HCT116 (cell line): Measurements from ENCODE around the gene ZNF304. TPM values are rescaled to one million over a fixed set of nuclear protein-coding genes. Genes with fewer than 3 reads are reported as not detected.

Source experiments
- ATAC-seq: fragments of 200-7000 bp; cut with Tn5 transposase; 2 replicates; pipeline ENCODE4 v1.9.1; 2020; ENCODE audit warnings: mild to moderate bottlenecking, moderate library complexity
- BruUV-seq: library from RNA; stranded (reverse); fragments of 400-500 nt; replicated peaks from 2 replicates; lab custom pipeline; 2021; lab: Mats Ljungman, UMichigan
- CTCF ChIA-PET: fragments of 300-600 bp; sonication (Branson Sonifier 250); formaldehyde crosslinking; loops from one replicate; lab custom pipeline; 2021; ENCODE audit warnings: antibody characterized with exemption; lab: Charles Lee
- POLR2A ChIA-PET: fragments of 300-600, 350-600 bp; sonication (Branson Sonifier 250); formaldehyde crosslinking; loops from one replicate; lab custom pipeline; 2021; ENCODE audit warnings: antibody characterized with exemption; lab: Charles Lee
- RAD21 ChIA-PET, 2 experiments: fragments of 300-600 bp; sonication (Branson Sonifier 250); formaldehyde crosslinking; loops; one replicate each; lab custom pipeline; 2023; ENCODE audit warnings: low total read pairs in 2 of 2; ENCODE audit not compliant: uncharacterized antibody in 2 of 2, unreplicated experiment in 2 of 2, low non-redundant PET in 1 of 2; lab: Charles Lee
- DNase-seq: peaks from one replicate; pipeline ENCODE4 v3.0.0-alpha.2; 2010; ENCODE audit warnings: low read depth, low spot score
- H2AFZ ChIP-seq: fragments of 200-600 bp; shearing (Covaris generic), sonication (generic); 2 replicates; pipeline ENCODE4 v1.6.1; 2017; ENCODE audit warnings: low read depth, mixed run types, mixed read lengths, antibody characterized with exemption, low read length; ENCODE audit not compliant: poor library complexity, severe bottlenecking
- H3K27ac ChIP-seq: 2 replicates; pipeline ENCODE4 v1.5.1; 2012; ENCODE audit warnings: low read depth, low read length
- H3K27me3 ChIP-seq: fragments of 200-600 bp; sonication (generic); 2 replicates; pipeline ENCODE4 v1.6.1; 2016; ENCODE audit warnings: mixed run types, low read length, mixed read lengths; ENCODE audit not compliant: insufficient read depth
- H3K36me3 ChIP-seq, 2 experiments: fragments of 200-500 bp in 1 of 2; fragments of 200-600 bp in 1 of 2; sonication (Bioruptor generic) in 1 of 2; sonication (generic) in 1 of 2; 2 replicates each; pipeline versions ENCODE4 v1.5.1 to v1.6.1; 2014 to 2016; ENCODE audit warnings: low read length in 2 of 2, inconsistent platforms in 1 of 2, mixed read lengths in 1 of 2, mixed run types in 1 of 2; ENCODE audit not compliant: insufficient read depth in 2 of 2, control insufficient read depth in 1 of 2
- H3K4me1 ChIP-seq, 2 experiments: fragments of 200-600 bp in 1 of 2; sonication (generic) in 1 of 2; 2 replicates each; pipeline versions ENCODE4 v1.5.1 to v1.6.1; 2012 to 2017; ENCODE audit warnings: low read length in 2 of 2, inconsistent platforms in 1 of 2, mild to moderate bottlenecking in 1 of 2, mixed read lengths in 1 of 2, mixed run types in 1 of 2, moderate library complexity in 1 of 2; ENCODE audit not compliant: insufficient read depth in 2 of 2, control insufficient read depth in 1 of 2
- H3K4me2 ChIP-seq: fragments of 200-600 bp; sonication (generic); 2 replicates; pipeline ENCODE4 v1.6.1; 2017; ENCODE audit warnings: mixed run types, low read length, mixed read lengths
- H3K4me3 ChIP-seq, 2 experiments: fragments of 200-600 bp in 1 of 2; sonication (generic) in 1 of 2; replicated peaks in 1 of 2; 2 replicates each; pipeline ENCODE4 v1.5.1; 2011 to 2016; ENCODE audit warnings: low read length in 2 of 2, control low read depth in 1 of 2, low read depth in 1 of 2, mild to moderate bottlenecking in 1 of 2, mixed read lengths in 1 of 2, mixed run types in 1 of 2
- H3K79me2 ChIP-seq: fragments of 200-600 bp; sonication (generic); 2 replicates; pipeline ENCODE4 v1.6.1; 2017; ENCODE audit warnings: mild to moderate bottlenecking, mixed run types, low read length, moderate library complexity, mixed read lengths; ENCODE audit not compliant: insufficient read depth
- H3K9ac ChIP-seq: fragments of 200-600 bp; sonication (generic); 2 replicates; pipeline ENCODE4 v1.6.1; 2016; ENCODE audit warnings: low read length, mixed read lengths
- H3K9me2 ChIP-seq: fragments of 200-600 bp; sonication (generic), shearing (Covaris generic); 2 replicates; pipeline ENCODE4 v1.6.1; 2017; ENCODE audit warnings: mixed run types, mild to moderate bottlenecking, moderate library complexity; ENCODE audit not compliant: insufficient read depth
- H3K9me3 ChIP-seq, 2 experiments: fragments of 200-500 bp in 1 of 2; fragments of 200-600 bp in 1 of 2; sonication (Bioruptor generic) in 1 of 2; sonication (generic) in 1 of 2; 2 replicates each; pipeline ENCODE4 v1.6.1; 2014 to 2017; ENCODE audit warnings: low read length in 2 of 2, mixed read lengths in 2 of 2, inconsistent platforms in 1 of 2, low read depth in 1 of 2, mild to moderate bottlenecking in 1 of 2, mixed run types in 1 of 2, moderate library complexity in 1 of 2; ENCODE audit not compliant: control insufficient read depth in 1 of 2, insufficient read depth in 1 of 2
- H4K20me1 ChIP-seq: fragments of 200-600 bp; sonication (generic), shearing (Covaris generic); 2 replicates; pipeline ENCODE4 v1.6.1; 2017; ENCODE audit warnings: mixed run types, mild to moderate bottlenecking, moderate library complexity; ENCODE audit not compliant: insufficient read depth
- ATF3 ChIP-seq: IDR thresholded peaks from 2 replicates; pipeline ENCODE4 v1.6.1; 2012
- CBX3 ChIP-seq: IDR thresholded peaks from 2 replicates; pipeline ENCODE4 v1.6.1; 2012; ENCODE audit warnings: low read depth
- CEBPB ChIP-seq: IDR thresholded peaks from 2 replicates; pipeline ENCODE4 v1.6.1; 2012; ENCODE audit warnings: low read depth
- EGR1 ChIP-seq: IDR thresholded peaks from 2 replicates; pipeline ENCODE4 v1.6.1; 2012; ENCODE audit warnings: low read depth
- ELF1 ChIP-seq: IDR thresholded peaks from 2 replicates; pipeline ENCODE4 v1.6.1; 2012; ENCODE audit warnings: low read depth, borderline replicate concordance
- EZH2 ChIP-seq: fragments of 200-600 bp; sonication (generic); IDR thresholded peaks from 2 replicates; pipeline ENCODE4 v1.6.1; 2017; ENCODE audit warnings: antibody characterized with exemption, mixed run types
- EZH2phosphoT487 ChIP-seq: fragments of 200-600 bp; IDR thresholded peaks from 2 replicates; pipeline ENCODE4 v1.6.1; 2018; ENCODE audit warnings: antibody characterized with exemption, borderline replicate concordance
- FOSL1 ChIP-seq: IDR thresholded peaks from 2 replicates; pipeline ENCODE4 v1.6.1; 2012; ENCODE audit warnings: low read depth
- JUND ChIP-seq: IDR thresholded peaks from 2 replicates; pipeline ENCODE4 v1.6.1; 2012
- MAX ChIP-seq: IDR thresholded peaks from 2 replicates; pipeline ENCODE4 v1.6.1; 2012
- POLR2AphosphoS5 ChIP-seq: IDR thresholded peaks from 2 replicates; pipeline ENCODE4 v1.6.1; 2011; ENCODE audit warnings: mild to moderate bottlenecking, low read depth, low read length, moderate library complexity
- RAD21 ChIP-seq: IDR thresholded peaks from 2 replicates; pipeline ENCODE4 v1.6.1; 2012; ENCODE audit warnings: low read depth, mild to moderate bottlenecking
- SIN3A ChIP-seq: IDR thresholded peaks from 2 replicates; pipeline ENCODE4 v1.6.1; 2012; ENCODE audit warnings: low read depth
- SP1 ChIP-seq: IDR thresholded peaks from 2 replicates; pipeline ENCODE4 v1.6.1; 2012; ENCODE audit warnings: low read depth
- SRF ChIP-seq: IDR thresholded peaks from 2 replicates; pipeline ENCODE4 v1.6.1; 2012; ENCODE audit warnings: low read depth
- TCF7L2 ChIP-seq: IDR thresholded peaks from 2 replicates; pipeline ENCODE4 v1.7.0; 2011; ENCODE audit warnings: borderline replicate concordance, inconsistent platforms; ENCODE audit not compliant: insufficient read depth, insufficient read length; ENCODE audit errors: extremely low read depth
- YY1 ChIP-seq: IDR thresholded peaks from 2 replicates; pipeline ENCODE4 v1.6.1; 2011; ENCODE audit warnings: low read length, low read depth, moderate library complexity, mild to moderate bottlenecking; ENCODE audit not compliant: insufficient replicate concordance; ENCODE audit errors: extremely low read depth
- ZFX ChIP-seq: fragments of 450-650 bp; IDR thresholded peaks from 2 replicates; pipeline ENCODE4 v1.6.1; 2017
- ZNF274 ChIP-seq: fragments of 200-500 bp; sonication (Bioruptor generic); IDR thresholded peaks from 2 replicates; pipeline ENCODE4 v1.6.1; 2014; ENCODE audit warnings: mild to moderate bottlenecking, low read depth, low read length, inconsistent platforms
- intact Hi-C: fragments of 100-400 bp; cut with micrococcal nuclease; formaldehyde crosslinking; loops from 2 replicates; pipeline ENCODE4 v1.10.0; 2022
- total RNA-seq: library from RNA; stranded (reverse); gene quantifications from one replicate; pipeline ENCODE4 v1.2.1, GENCODE V29; 2021; ENCODE audit not compliant: unreplicated experiment
- TF ChIP-seq, protein P1 (sequence below): IDR thresholded peaks from 2 replicates; pipeline ENCODE4 v1.6.1; 2012; ENCODE audit warnings: low read depth

ZNF304 gene
- total RNA-seq, 1 experiment from 2014 or later, result 6.3 TPM

GRCh38 chr19:57327993-57328392 is 23.1 kb upstream of the ZNF304 start:
- Histone ChIP-seq H3K9me3 (no peaks in the 10 kb centered on the region), H3K36me3 (peaks cover 36 to 37% of the 10 kb centered on the region in 2 experiments), H3K4me3 (no peak overlapping the region), H2AFZ (no peak overlapping the region), H3K4me1 (no peaks in the 10 kb centered on the region), H3K79me2 (0 out of 2 replicates have a peak, but pooled peaks cover under 1% of the 10 kb centered on the region), H3K9me2 (no peaks in the 10 kb centered on the region), H3K27ac (no peak overlapping the region), H4K20me1 (no peaks in the 10 kb centered on the region), H3K9ac (no peak overlapping the region), H3K4me2 (no peak overlapping the region), H3K27me3 (no peaks in the 10 kb centered on the region)
- TF ChIP-seq SIN3A (no peak), ZNF274 (no peak), SRF (no peak), RAD21 (no peak), ZFX (no peak), EGR1 (no peak), ELF1 (no peak), EZH2 (no peak), ATF3 (no peak), EZH2phosphoT487 (no peak), CEBPB (no peak), TCF7L2 (no peak), CBX3 (no peak), POLR2AphosphoS5 (no peak), SP1 (no peak), YY1 (no peak), MAX (no peak), JUND (no peak), FOSL1 (no peak)
- TF ChIP-seq, protein P1, sequence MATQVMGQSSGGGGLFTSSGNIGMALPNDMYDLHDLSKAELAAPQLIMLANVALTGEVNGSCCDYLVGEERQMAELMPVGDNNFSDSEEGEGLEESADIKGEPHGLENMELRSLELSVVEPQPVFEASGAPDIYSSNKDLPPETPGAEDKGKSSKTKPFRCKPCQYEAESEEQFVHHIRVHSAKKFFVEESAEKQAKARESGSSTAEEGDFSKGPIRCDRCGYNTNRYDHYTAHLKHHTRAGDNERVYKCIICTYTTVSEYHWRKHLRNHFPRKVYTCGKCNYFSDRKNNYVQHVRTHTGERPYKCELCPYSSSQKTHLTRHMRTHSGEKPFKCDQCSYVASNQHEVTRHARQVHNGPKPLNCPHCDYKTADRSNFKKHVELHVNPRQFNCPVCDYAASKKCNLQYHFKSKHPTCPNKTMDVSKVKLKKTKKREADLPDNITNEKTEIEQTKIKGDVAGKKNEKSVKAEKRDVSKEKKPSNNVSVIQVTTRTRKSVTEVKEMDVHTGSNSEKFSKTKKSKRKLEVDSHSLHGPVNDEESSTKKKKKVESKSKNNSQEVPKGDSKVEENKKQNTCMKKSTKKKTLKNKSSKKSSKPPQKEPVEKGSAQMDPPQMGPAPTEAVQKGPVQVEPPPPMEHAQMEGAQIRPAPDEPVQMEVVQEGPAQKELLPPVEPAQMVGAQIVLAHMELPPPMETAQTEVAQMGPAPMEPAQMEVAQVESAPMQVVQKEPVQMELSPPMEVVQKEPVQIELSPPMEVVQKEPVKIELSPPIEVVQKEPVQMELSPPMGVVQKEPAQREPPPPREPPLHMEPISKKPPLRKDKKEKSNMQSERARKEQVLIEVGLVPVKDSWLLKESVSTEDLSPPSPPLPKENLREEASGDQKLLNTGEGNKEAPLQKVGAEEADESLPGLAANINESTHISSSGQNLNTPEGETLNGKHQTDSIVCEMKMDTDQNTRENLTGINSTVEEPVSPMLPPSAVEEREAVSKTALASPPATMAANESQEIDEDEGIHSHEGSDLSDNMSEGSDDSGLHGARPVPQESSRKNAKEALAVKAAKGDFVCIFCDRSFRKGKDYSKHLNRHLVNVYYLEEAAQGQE, result no peak
- ATAC-seq, result no peak
- no TSS peak for BruUV-seq
- RAD21 ChIA-PET, result no interaction called here
- no peak for DNase-seq
- intact Hi-C loops, result no loop called here
- CTCF ChIA-PET, result no interaction called here
- POLR2A ChIA-PET, result no interaction called here
